SK-N-MC (cell line): ENCODE results near the gene FCN2.

Experiments used
- EZH2 ChIP-seq: fragments of 200-600 bp; sonication (generic); IDR thresholded peaks from one replicate; pipeline ENCODE4 v1.6.1; 2017; ENCODE audit warnings: antibody characterized with exemption
- FOXP2 ChIP-seq: optimal IDR thresholded peaks from 2 replicates; pipeline ENCODE3; 2011; ENCODE audit warnings: mild to moderate bottlenecking, moderate library complexity; ENCODE audit not compliant: insufficient read depth; ENCODE audit errors: extremely low read length, control extremely low read depth
- POLR2AphosphoS5 ChIP-seq: IDR thresholded peaks from 2 replicates; pipeline ENCODE4 v1.6.1; 2012; ENCODE audit warnings: mild to moderate bottlenecking, low read depth, low read length, borderline replicate concordance

DNA sequence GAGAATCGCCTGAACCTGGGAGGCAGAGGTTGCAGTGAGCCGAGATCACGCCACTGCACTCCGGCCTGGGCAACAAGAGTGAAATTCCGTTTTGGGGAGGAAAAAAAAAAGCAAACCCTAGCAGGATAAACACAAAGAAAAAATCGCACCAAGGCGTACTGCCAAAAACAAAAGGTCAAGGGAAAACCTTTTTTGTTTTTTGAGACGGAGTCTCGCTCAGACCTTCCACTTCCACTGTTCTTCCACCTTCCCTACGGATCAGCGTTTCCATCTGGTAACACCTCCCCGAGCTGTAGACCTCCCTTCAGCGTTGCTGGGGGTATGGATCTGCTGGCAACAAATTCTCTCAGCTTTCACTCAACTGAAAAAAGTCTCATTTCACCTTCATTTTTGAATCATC is 20.1 kb upstream of the FCN2 start:
- no peak for TF ChIP-seq POLR2AphosphoS5
- no peak for TF ChIP-seq EZH2
- no peak for TF ChIP-seq FOXP2
